ENCODE results near the gene FXN. TPM values are rescaled to one million over a fixed set of nuclear protein-coding genes. Genes with fewer than 3 reads are reported as not detected.

FXN gene
- total RNA-seq, 4 donors from 2014 or later = 2.4 to 7.3 (median 5.2) TPM

DNA sequence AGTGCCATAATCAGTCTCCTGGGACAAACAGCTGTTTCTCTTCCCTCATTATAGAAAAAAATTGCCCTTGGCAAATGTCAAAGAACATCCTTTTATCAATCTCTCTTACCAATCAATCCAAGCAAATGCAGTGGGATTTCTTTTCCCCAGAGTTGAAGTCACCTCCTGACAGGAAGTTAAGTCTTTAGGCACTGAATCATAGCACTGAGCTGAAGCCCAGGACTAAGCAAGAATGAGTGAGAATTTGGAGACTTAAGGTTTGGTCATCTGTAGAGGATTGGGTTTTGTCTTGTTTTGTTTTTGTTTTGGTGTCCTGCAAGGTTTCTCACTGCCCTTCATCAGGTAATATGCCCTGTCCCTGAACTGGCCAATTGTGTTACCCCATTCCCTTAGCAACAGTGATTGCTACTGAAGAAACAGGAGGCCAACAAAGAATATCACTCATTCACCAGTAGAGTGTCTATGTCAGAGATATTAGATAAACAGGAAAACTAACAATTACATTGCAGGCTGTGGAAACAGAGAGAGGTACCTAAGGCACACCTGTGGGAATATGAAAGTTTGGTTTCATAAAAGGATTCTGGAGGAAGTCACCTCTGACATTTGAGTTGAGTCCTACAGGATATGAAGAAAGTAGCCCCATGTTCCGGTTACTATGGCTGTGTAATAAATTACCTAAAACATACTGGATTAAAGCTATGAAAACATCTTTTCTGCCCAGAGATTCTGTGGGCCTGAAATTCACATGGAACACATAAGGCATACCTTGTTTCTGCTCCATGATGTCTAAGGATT is 4.5 kb upstream of the FXN start:
- Histone ChIP-seq H3K4me1 (peaks cover 0 to 5% (median 4%) of the 10 kb centered on the region in 4 donors), H3K27ac (no peak overlapping the region), H3K9me3 (no peaks in the 10 kb centered on the region), H3K27me3 (no peaks in the 10 kb centered on the region), H3K36me3 (no peaks in the 10 kb centered on the region), H3K4me3 (no peak overlapping the region)
- no peak for DNase-seq (ENCODE audit: low spot score in 2 of 2)
- 57 to 66% methylated on average over 1 of the region's 1 CpG for WGBS, 2 donors
- TF ChIP-seq EP300 (IDR thresholded peaks at IDR 0.05) (no peak), POLR2A (IDR thresholded peaks at IDR 0.05) (no peak)
- TF ChIP-seq, protein P1, sequence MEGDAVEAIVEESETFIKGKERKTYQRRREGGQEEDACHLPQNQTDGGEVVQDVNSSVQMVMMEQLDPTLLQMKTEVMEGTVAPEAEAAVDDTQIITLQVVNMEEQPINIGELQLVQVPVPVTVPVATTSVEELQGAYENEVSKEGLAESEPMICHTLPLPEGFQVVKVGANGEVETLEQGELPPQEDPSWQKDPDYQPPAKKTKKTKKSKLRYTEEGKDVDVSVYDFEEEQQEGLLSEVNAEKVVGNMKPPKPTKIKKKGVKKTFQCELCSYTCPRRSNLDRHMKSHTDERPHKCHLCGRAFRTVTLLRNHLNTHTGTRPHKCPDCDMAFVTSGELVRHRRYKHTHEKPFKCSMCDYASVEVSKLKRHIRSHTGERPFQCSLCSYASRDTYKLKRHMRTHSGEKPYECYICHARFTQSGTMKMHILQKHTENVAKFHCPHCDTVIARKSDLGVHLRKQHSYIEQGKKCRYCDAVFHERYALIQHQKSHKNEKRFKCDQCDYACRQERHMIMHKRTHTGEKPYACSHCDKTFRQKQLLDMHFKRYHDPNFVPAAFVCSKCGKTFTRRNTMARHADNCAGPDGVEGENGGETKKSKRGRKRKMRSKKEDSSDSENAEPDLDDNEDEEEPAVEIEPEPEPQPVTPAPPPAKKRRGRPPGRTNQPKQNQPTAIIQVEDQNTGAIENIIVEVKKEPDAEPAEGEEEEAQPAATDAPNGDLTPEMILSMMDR (IDR thresholded peaks at IDR 0.05) = no peak

DNA sequence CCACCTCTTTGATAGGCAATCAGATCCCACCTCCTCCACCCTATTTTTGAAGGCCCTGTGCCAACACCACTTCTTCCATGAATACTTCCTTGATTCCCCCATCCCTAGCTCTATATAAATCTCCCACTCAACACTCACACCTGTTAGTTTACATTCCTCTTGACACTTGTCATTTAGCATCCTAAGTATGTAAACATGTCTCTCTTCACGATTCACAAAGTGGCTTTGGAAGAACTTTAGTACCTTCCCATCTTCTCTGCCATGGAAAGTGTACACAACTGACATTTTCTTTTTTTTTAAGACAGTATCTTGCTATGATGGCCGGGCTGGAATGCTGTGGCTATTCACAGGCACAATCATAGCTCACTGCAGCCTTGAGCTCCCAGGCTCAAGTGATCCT is 1.5 kb upstream of the FXN start:
- no peak for TF ChIP-seq EP300 (IDR thresholded peaks at IDR 0.05)
- no peak for TF ChIP-seq POLR2A (IDR thresholded peaks at IDR 0.05)
- TF ChIP-seq, protein P1 (IDR thresholded peaks at IDR 0.05) = no peak
- no peaks in the 10 kb centered on the region for H3K27me3 ChIP-seq
- WGBS, 2 donors = 72 to 74% methylated on average over 2 of the region's 2 CpGs
- peaks cover 0 to 13% (median 4%) of the 10 kb centered on the region in 4 donors for H3K4me1 ChIP-seq
- H3K4me3 ChIP-seq = no peak overlapping the region
- H3K27ac ChIP-seq = no peak overlapping the region
- H3K9me3 ChIP-seq = no peaks in the 10 kb centered on the region
- DNase-seq (ENCODE audit: low spot score in 2 of 2) = no peak
- H3K36me3 ChIP-seq = no peaks in the 10 kb centered on the region

DNA sequence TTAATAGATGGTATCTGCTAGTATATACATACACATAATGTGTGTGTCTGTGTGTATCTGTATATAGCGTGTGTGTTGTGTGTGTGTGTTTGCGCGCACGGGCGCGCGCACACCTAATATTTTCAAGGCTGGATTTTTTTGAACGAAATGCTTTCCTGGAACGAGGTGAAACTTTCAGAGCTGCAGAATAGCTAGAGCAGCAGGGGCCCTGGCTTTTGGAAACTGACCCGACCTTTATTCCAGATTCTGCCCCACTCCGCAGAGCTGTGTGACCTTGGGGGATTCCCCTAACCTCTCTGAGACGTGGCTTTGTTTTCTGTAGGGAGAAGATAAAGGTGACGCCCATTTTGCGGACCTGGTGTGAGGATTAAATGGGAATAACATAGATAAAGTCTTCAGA is 757 bp downstream of the FXN start:
- Histone ChIP-seq H3K9me3 (no peaks in the 10 kb centered on the region), H3K27me3 (no peaks in the 10 kb centered on the region), H3K4me3 (peak overlapping the region; percentile 43 to 76 (median 62)), H3K36me3 (no peaks in the 10 kb centered on the region), H3K27ac (peak overlapping the region in 3 of 4 donors; percentile 78 to 85 (median 81)), H3K4me1 (peaks cover 0 to 13% (median 4%) of the 10 kb centered on the region in 4 donors)
- WGBS, 2 donors = 10 to 13% methylated on average over 14 of the region's 14 CpGs
- no peak for DNase-seq (ENCODE audit: low spot score in 2 of 2)
- TF ChIP-seq POLR2A (IDR thresholded peaks at IDR 0.05) = no peak
- no peak for TF ChIP-seq EP300 (IDR thresholded peaks at IDR 0.05)
- TF ChIP-seq, protein P1 (IDR thresholded peaks at IDR 0.05) = no peak

DNA sequence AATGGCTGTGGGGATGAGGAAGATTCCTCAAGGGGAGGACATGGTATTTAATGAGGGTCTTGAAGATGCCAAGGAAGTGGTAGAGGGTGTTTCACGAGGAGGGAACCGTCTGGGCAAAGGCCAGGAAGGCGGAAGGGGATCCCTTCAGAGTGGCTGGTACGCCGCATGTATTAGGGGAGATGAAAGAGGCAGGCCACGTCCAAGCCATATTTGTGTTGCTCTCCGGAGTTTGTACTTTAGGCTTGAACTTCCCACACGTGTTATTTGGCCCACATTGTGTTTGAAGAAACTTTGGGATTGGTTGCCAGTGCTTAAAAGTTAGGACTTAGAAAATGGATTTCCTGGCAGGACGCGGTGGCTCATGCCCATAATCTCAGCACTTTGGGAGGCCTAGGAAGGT is 1.2 kb downstream of the FXN start:
- Histone ChIP-seq H3K4me1 (peaks cover 0 to 13% (median 4%) of the 10 kb centered on the region in 4 donors), H3K27ac (peak overlapping the region in 3 of 4 donors; percentile 78 to 85 (median 81)), H3K27me3 (no peaks in the 10 kb centered on the region), H3K9me3 (no peaks in the 10 kb centered on the region), H3K4me3 (peak overlapping the region; percentile 43 to 76 (median 62)), H3K36me3 (no peaks in the 10 kb centered on the region)
- 61 to 75% methylated on average over 10 of the region's 10 CpGs for WGBS, 2 donors
- DNase-seq (ENCODE audit: low spot score in 2 of 2) = no peak
- TF ChIP-seq POLR2A (IDR thresholded peaks at IDR 0.05) (no peak), EP300 (IDR thresholded peaks at IDR 0.05) (no peak)
- TF ChIP-seq, protein P1 (IDR thresholded peaks at IDR 0.05) = no peak

DNA sequence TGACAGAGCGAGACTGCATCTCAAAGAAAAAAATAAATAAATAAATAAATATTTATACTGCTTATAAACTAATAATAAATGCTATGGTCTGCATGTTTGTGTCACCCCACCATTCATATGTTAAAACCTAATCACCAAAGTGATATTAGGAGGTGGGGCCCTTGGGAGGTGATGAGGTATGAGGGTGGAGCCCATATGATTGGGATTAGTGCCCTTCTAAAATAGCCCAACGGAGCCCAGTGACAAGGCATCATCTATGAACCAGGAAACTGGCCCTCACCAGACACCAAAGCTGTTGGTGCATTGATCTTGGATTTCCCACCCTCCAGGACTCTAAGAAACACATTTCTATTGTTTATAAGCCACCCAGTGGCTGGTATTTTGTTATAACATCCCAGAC is 5.1 kb downstream of the FXN start:
- Histone ChIP-seq H3K36me3 (no peaks in the 10 kb centered on the region), H3K27me3 (no peaks in the 10 kb centered on the region), H3K9me3 (no peaks in the 10 kb centered on the region), H3K4me1 (peaks cover 0 to 13% (median 0%) of the 10 kb centered on the region in 4 donors), H3K27ac (no peak overlapping the region), H3K4me3 (no peak overlapping the region)
- WGBS, 2 donors = 95 to 98% methylated on average over 2 of the region's 2 CpGs
- TF ChIP-seq POLR2A (IDR thresholded peaks at IDR 0.05) (no peak), EP300 (IDR thresholded peaks at IDR 0.05) (no peak)
- TF ChIP-seq, protein P1 (IDR thresholded peaks at IDR 0.05) = no peak
- no peak for DNase-seq (ENCODE audit: low spot score in 2 of 2)
